MM.1S (cell line): ENCODE results near the gene HSDL1.

ENCODE experiments used
- EZH2 ChIP-seq: fragments of 300-600 bp; sonication (generic); optimal IDR thresholded peaks from 2 replicates; pipeline ENCODE3; 2017; ENCODE audit warnings: low read depth, mild to moderate bottlenecking, antibody characterized with exemption, low read length, mixed read lengths
- TF ChIP-seq, protein P1 (sequence below): fragments of 300-600 bp; sonication (generic); IDR thresholded peaks from 2 replicates; pipeline ENCODE4 v1.5.1; 2016; ENCODE audit warnings: antibody characterized with exemption, low read length, mixed read lengths

- TF ChIP-seq, protein P1, sequence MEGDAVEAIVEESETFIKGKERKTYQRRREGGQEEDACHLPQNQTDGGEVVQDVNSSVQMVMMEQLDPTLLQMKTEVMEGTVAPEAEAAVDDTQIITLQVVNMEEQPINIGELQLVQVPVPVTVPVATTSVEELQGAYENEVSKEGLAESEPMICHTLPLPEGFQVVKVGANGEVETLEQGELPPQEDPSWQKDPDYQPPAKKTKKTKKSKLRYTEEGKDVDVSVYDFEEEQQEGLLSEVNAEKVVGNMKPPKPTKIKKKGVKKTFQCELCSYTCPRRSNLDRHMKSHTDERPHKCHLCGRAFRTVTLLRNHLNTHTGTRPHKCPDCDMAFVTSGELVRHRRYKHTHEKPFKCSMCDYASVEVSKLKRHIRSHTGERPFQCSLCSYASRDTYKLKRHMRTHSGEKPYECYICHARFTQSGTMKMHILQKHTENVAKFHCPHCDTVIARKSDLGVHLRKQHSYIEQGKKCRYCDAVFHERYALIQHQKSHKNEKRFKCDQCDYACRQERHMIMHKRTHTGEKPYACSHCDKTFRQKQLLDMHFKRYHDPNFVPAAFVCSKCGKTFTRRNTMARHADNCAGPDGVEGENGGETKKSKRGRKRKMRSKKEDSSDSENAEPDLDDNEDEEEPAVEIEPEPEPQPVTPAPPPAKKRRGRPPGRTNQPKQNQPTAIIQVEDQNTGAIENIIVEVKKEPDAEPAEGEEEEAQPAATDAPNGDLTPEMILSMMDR = no peak
- TF ChIP-seq EZH2 = no peak
These were observed 53.5 kb downstream of the HSDL1 start for GRCh38 chr16:84091460-84091859.
